ENCODE results near the gene YEATS2.

- TF ChIP-seq, protein P1, sequence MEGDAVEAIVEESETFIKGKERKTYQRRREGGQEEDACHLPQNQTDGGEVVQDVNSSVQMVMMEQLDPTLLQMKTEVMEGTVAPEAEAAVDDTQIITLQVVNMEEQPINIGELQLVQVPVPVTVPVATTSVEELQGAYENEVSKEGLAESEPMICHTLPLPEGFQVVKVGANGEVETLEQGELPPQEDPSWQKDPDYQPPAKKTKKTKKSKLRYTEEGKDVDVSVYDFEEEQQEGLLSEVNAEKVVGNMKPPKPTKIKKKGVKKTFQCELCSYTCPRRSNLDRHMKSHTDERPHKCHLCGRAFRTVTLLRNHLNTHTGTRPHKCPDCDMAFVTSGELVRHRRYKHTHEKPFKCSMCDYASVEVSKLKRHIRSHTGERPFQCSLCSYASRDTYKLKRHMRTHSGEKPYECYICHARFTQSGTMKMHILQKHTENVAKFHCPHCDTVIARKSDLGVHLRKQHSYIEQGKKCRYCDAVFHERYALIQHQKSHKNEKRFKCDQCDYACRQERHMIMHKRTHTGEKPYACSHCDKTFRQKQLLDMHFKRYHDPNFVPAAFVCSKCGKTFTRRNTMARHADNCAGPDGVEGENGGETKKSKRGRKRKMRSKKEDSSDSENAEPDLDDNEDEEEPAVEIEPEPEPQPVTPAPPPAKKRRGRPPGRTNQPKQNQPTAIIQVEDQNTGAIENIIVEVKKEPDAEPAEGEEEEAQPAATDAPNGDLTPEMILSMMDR (IDR thresholded peaks at IDR 0.05) = no peak
- TF ChIP-seq POLR2A (IDR thresholded peaks at IDR 0.05) = no peak
Observed at GRCh38 chr3:183690402-183690995, 7.1 kb upstream of the YEATS2 start.

All from lower leg skin (tissue), 3 donors.